Stromal cell of bone marrow (primary cell): ENCODE data around the gene TC2N.
"Not testable (repeated sequence)": the region's sequence is repeated elsewhere in the genome, so short reads cannot be mapped to it uniquely, and the experiment has no call there.

Source experiments
- DNase-seq: peaks from one replicate; pipeline ENCODE4 v3.0.0-alpha.2; 2012; ENCODE audit warnings: low read depth

TC2N gene

GRCh38 chr14:91831337-91831736 is 36.0 kb downstream of the TC2N start:
- DNase-seq: no peak

GRCh38 chr14:91830777-91831176 is 36.6 kb downstream of the TC2N start:
- DNase-seq: no peak

GRCh38 chr14:91829511-91829910 is 37.8 kb downstream of the TC2N start:
- DNase-seq: no peak

GRCh38 chr14:91827746-91828145 is 39.6 kb downstream of the TC2N start:
- DNase-seq: no peak

- no peak for DNase-seq
These were observed 49.6 kb downstream of the TC2N start for GRCh38 chr14:91817566-91818325.

- no peak for DNase-seq
These were observed 53.0 kb downstream of the TC2N start for GRCh38 chr14:91814317-91814716.

- no peak for DNase-seq
These were observed 56.6 kb downstream of the TC2N start for GRCh38 chr14:91810699-91811098.

GRCh38 chr14:91806716-91807115 is 60.6 kb downstream of the TC2N start:
- DNase-seq: no peak

GRCh38 chr14:91806094-91806493 is 61.2 kb downstream of the TC2N start:
- DNase-seq: not testable (repeated sequence)

- DNase-seq: no peak
These were observed 61.7 kb downstream of the TC2N start for GRCh38 chr14:91805659-91806058.

- no peak for DNase-seq
These were observed 66.0 kb downstream of the TC2N start for GRCh38 chr14:91801358-91801757.

GRCh38 chr14:91796617-91797347 is 70.6 kb downstream of the TC2N start:
- peak; percentile 53 for DNase-seq

GRCh38 chr14:91793704-91794103 is 73.6 kb downstream of the TC2N start:
- no peak for DNase-seq

- DNase-seq: no peak
These were observed 81.1 kb downstream of the TC2N start for GRCh38 chr14:91786188-91786587.

- no peak for DNase-seq
These were observed 86.9 kb downstream of the TC2N start for GRCh38 chr14:91780452-91780851.

GRCh38 chr14:91778217-91778616 is 89.1 kb downstream of the TC2N start:
- no peak for DNase-seq

GRCh38 chr14:91774140-91775096 is 92.9 kb downstream of the TC2N start:
- no peak for DNase-seq

- no peak for DNase-seq
These were observed 97.2 kb downstream of the TC2N start for GRCh38 chr14:91770185-91770584.

GRCh38 chr14:91755570-91756295 is 111.6 kb downstream of the TC2N start:
- no peak for DNase-seq

- no peak for DNase-seq
These were observed 112.5 kb downstream of the TC2N start for GRCh38 chr14:91754819-91755218.

- DNase-seq: no peak
These were observed 113.2 kb downstream of the TC2N start for GRCh38 chr14:91754185-91754584.
